Measurements from ENCODE around the gene DAP.

DAP gene

DNA sequence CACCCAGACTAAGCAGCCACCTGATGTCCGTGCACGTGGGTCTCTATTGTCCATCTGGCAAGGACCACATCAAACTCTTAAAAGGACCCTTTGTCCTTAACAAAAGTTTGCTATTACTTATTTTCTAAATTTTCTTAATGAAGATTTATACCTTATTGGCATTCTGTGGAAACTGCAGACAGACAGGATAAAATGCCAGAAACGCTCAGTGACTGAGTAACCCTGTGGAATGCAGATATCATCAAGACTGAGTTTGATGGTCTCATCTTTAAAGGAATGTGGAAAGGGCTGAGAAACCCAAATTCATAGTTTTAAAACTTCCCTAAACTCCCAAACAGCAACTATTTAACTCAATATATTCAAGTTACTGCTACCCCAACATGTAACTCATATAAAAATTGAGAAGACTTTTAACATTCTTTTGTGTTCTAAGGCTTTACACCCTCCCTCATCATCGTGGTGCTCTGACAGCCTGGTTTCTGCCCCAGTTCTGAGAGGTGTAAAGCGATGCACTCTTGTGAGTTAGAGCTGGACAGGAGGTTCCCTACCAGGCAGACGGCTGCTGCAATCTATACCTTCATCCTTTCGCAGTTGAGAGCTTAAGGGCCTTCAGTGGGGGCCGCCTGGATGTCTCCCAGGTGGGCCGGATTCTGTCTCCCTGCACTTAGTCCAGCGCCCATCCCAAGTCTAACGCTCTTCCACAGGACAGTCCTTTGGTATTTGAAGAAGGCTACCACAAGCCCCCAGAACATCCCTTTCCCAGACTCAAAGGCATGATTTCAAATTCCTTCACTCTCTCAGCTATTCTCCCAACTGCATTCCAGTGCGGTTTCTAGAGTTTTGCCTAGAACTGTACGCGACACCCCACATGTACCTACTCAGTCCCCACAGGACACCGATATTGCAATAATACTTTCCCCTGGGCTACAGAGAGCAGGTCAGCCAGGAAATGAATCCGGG lies 68.9 kb downstream of the DAP start:
- H3K36me3 ChIP-seq (ENCODE audit: control insufficient read depth, insufficient read depth, low read length), result peaks cover 7% of the 10 kb centered on the region; the same call in 1 of the 2 replicates
- TF ChIP-seq, protein P1, sequence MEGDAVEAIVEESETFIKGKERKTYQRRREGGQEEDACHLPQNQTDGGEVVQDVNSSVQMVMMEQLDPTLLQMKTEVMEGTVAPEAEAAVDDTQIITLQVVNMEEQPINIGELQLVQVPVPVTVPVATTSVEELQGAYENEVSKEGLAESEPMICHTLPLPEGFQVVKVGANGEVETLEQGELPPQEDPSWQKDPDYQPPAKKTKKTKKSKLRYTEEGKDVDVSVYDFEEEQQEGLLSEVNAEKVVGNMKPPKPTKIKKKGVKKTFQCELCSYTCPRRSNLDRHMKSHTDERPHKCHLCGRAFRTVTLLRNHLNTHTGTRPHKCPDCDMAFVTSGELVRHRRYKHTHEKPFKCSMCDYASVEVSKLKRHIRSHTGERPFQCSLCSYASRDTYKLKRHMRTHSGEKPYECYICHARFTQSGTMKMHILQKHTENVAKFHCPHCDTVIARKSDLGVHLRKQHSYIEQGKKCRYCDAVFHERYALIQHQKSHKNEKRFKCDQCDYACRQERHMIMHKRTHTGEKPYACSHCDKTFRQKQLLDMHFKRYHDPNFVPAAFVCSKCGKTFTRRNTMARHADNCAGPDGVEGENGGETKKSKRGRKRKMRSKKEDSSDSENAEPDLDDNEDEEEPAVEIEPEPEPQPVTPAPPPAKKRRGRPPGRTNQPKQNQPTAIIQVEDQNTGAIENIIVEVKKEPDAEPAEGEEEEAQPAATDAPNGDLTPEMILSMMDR (IDR thresholded peaks at IDR 0.05; ENCODE audit: insufficient read depth, low read length, poor library complexity, severe bottlenecking), result no peak
- DNase-seq (ENCODE audit: extremely low read depth, insufficient read length), result no peak
- H3K4me3 ChIP-seq (replicated peaks; ENCODE audit: low read depth, low read length), result no peak overlapping the region
- H3K27me3 ChIP-seq (replicated peaks; ENCODE audit: control insufficient read depth, insufficient read depth, low read length), result no peaks in the 10 kb centered on the region

DNA sequence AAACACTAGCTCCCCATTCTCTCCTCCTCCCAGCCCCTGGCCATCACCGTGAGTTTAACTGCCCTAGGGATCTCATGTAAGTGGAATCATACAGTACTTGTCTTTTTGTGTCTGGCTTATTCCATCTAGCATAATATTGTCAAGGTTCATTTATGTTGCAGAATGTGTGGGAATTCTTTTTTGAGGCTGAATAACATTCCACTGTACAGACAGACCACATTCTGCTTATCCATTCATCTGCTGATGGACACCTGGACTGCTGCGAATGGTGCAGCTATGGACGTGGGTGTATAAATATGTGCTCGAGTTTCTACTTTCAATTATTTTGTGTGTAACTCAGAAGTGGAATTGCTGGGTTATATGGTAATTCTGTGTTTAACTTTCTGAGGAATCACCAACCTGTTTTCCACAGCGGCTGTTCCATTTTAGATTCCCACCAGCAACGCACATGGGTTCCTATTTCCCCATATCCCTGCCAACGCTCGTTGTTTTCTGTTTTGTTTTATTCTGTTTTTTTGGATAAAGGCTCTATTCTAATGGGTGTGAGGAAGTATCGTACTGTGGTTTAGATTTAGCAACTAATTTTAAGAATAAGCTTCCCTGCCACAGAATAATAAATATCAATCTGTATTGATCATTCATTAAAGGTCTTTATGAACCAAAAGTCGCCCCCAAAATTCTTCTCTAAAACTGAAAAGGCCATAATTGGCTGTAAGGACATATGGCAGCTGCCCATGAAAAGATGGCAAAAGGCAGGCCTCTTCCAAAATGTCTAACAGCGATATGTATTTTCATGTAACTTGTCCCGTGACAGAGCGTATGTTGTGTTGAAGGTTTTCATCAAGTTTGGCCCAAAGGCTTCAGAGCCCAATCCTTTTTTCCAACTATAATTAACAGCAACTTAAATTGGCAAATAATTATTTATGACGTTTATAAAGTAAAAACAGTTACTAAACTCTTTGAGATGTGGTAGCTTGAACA lies 70.3 kb downstream of the DAP start:
- TF ChIP-seq, protein P1 (IDR thresholded peaks at IDR 0.05; ENCODE audit: insufficient read depth, low read length, poor library complexity, severe bottlenecking), result no peak
- peaks cover 7% of the 10 kb centered on the region; the same call in 1 of the 2 replicates for H3K36me3 ChIP-seq (ENCODE audit: control insufficient read depth, insufficient read depth, low read length)
- H3K27me3 ChIP-seq (replicated peaks; ENCODE audit: control insufficient read depth, insufficient read depth, low read length), result no peaks in the 10 kb centered on the region
- H3K4me3 ChIP-seq (replicated peaks; ENCODE audit: low read depth, low read length), result no peak overlapping the region
- no peak for DNase-seq (ENCODE audit: extremely low read depth, insufficient read length)

DNA sequence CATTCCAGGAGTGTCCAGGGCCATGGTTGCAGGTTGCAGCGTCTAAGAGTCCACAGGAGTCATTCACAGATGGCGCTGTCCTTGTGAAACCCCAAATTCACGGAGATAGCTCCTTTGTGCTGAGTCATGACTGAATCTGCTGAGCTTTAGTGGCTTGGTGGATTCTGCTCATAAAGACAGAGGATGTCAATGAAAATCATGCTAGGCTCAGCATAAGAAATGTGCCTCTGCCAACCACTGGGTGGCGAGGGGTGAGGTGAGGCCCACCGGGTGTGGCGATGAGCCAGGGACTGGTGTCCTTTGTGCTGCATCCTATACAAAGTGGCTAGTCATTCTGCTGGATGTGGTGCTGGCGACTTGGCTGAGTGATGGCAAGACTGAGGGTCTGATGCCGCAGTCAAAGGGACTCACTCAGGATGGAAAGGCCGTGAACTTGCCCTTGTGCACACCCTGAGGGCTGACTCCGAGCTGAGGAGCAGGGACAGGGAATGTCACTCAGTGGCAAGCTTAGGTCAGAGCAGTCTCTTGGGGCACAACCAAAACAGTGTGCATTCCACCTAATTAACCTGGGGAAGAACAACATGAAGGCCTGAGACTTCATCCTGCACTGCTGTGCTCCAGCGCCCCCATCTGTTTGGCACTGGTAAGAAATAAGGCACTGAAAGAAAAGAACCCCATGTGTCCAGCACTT lies 71.5 kb downstream of the DAP start:
- H3K4me3 ChIP-seq (replicated peaks; ENCODE audit: low read depth, low read length), result no peak overlapping the region
- H3K36me3 ChIP-seq (ENCODE audit: control insufficient read depth, insufficient read depth, low read length), result 0 out of 2 replicates have a peak, but pooled peaks cover 7% of the 10 kb centered on the region
- peak; percentile 53 for DNase-seq (ENCODE audit: extremely low read depth, insufficient read length)
- TF ChIP-seq, protein P1 (IDR thresholded peaks at IDR 0.05; ENCODE audit: insufficient read depth, low read length, poor library complexity, severe bottlenecking), result peak; percentile 68
- no peaks in the 10 kb centered on the region for H3K27me3 ChIP-seq (replicated peaks; ENCODE audit: control insufficient read depth, insufficient read depth, low read length)

DNA sequence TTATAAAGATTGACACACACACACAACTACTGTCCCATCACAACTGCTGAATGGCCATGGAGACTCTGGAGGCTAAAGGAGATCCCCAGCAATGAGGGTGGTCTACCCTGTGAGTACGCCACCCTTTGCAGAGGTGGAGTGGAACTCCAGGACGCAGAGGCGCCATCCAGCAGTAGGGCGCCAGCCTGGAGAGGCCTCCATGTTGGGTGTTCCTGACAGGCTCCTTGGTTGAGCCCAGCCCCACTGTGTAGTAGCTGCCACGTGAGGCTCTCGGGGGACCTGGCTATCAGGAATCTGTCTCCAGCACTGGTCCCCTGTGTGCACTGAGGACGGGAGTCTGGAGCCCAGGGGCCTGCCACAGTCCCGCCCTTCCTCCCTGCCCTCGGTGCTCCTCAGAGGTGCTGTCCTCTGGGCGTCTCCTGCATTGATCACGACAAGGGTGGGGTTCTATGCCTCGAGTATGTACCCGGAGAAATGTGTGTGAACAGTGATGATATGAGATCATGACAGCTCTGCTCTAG lies 72.3 kb downstream of the DAP start:
- Histone ChIP-seq H3K4me3 (replicated peaks; ENCODE audit: low read depth, low read length) (no peak overlapping the region), H3K27me3 (replicated peaks; ENCODE audit: control insufficient read depth, insufficient read depth, low read length) (no peaks in the 10 kb centered on the region), H3K36me3 (ENCODE audit: control insufficient read depth, insufficient read depth, low read length) (0 out of 2 replicates have a peak, but pooled peaks cover 3% of the 10 kb centered on the region)
- no peak for DNase-seq (ENCODE audit: extremely low read depth, insufficient read length)
- TF ChIP-seq, protein P1 (IDR thresholded peaks at IDR 0.05; ENCODE audit: insufficient read depth, low read length, poor library complexity, severe bottlenecking), result no peak

DNA sequence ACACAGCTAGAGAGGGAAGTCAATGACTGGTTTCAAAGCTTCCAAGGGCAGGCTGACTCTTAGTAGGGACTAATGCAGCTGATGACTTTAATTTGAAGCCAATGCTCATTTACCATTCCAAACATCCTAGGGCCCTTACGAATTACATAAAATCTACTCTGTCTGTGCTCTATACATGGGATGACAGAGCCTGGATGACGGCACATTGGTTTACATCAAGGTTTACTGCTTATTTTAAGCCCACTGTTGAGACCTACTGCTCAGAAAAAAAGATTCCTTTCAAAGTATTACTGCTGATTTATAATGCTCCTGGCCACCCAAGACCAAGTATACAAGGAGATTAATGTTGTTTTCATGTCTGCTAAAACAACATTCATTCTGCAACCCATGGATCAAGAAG lies 74.1 kb downstream of the DAP start:
- H3K36me3 ChIP-seq (ENCODE audit: control insufficient read depth, insufficient read depth, low read length), result peaks cover 16% of the 10 kb centered on the region
- TF ChIP-seq, protein P1 (IDR thresholded peaks at IDR 0.05; ENCODE audit: insufficient read depth, low read length, poor library complexity, severe bottlenecking), result no peak
- H3K27me3 ChIP-seq (replicated peaks; ENCODE audit: control insufficient read depth, insufficient read depth, low read length), result no peaks in the 10 kb centered on the region
- no peak overlapping the region for H3K4me3 ChIP-seq (replicated peaks; ENCODE audit: low read depth, low read length)
- no peak for DNase-seq (ENCODE audit: extremely low read depth, insufficient read length)
